SHP77 treated with DMSO at 0.1 percent for 48 hours (cell line): Measurements from ENCODE around the gene KHK.

Source experiments
- DNase-seq: peaks from one replicate; lab custom pipeline; 2025; lab: John Stamatoyannopoulos, UW

The KHK gene

GRCh38 chr2:27082773-27083409 lies 3.7 kb upstream of the KHK start:
- no peak for DNase-seq

- DNase-seq, result no peak
Observed at GRCh38 chr2:27083410-27084296, 2.9 kb upstream of the KHK start.

DNA sequence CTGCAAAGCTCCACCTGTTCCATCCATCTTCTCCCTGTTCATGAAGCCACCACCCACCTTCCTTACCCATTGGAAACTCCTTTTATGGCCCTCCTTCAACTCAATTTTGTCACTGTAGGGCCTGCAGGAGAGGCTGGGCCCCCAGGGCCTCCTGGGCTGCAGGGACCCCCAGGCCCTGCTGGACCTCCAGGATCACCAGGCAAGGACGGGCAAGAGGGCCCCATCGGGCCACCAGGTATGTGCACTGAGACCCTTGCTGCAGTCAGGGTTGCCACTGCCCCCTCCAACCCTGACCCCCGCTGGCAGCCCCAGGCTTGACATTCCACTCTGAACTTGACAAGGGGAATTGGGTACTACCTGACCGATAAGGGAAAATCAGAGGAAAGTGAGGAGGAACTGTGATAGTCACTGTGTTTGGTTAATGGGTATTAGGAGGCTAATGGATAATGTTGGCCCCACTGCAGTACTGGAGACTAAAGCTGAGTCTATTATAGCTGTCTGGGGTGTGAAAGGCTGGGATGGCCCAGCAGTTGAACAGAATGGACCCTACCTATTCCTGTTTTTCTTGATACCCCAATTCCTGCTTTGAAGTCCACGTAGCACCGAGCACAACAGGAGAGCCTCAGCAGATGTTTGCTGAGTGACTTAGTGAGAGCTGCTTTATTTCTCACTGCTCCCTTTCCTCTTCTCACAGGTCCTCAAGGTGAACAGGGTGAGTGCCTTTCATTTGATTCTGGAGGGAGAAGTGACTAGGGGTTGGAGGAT lies 2.1 kb upstream of the KHK start:
- no peak for DNase-seq

- DNase-seq, result no peak
Observed at GRCh38 chr2:27085062-27085672, 1.4 kb upstream of the KHK start.

GRCh38 chr2:27085673-27086089 lies 891 bp upstream of the KHK start:
- DNase-seq, result peak; percentile 34

GRCh38 chr2:27086090-27086723 lies 365 bp upstream of the KHK start:
- peak; percentile 58 for DNase-seq

- DNase-seq, result no peak
Observed at GRCh38 chr2:27087823-27088410, 1.3 kb downstream of the KHK start.

DNA sequence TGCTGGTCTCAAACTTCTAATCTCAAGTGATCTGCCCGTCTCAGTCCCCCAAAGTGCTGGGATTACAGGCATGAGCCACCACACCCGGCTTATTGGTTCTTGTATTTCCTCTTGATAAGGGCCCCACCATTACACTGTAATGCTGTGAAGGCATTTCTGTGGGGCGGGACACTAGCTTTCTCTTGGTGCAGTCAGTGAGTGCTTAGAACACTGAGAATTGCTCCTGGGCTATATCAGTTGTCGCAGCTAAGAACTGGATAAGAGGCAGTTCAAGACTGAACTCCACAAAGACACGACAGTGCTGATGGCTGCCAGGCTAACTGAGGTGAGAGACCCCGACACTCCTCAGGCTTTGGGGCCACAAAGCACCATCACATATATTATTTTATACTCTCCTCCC lies 2.1 kb downstream of the KHK start:
- no peak for DNase-seq

- no peak for DNase-seq
Observed at GRCh38 chr2:27089111-27089954, 2.8 kb downstream of the KHK start.

- DNase-seq, result no peak
Observed at GRCh38 chr2:27091746-27092695, 5.4 kb downstream of the KHK start.

DNA sequence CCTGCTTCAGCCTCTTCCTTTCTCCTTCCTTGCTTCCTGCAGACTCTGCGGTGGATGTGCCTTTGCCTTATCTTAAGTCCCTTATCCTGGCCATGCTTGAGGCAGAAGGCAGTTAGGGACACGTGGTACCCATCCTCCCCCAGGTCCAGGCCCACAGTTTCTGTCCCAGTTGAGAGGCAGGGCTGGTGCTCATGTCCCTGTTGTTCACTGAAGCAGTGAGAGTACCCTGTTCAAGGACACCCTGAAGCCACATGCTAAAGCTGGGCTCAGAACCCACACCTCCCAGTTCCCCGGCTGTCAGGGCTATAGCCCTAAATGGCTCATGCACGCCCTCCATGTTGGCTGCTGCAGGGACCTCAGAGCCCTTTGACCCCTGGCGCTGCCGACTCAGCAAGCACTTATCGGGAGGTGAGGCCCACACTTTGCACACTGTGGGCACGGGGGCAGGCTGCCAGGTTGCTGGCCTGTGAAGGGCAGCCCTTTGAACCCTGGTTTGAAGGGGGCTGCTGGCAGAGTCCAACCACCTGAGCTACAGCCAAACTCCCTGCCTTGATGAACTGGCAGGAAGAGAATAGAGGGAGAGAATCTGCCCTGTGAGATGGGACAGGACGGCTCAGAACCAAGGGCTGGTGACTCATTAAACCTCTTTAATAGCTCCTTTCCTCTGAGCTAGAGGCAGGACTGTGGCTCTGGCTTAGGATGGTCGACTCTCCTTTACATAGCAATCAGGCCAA lies 6.3 kb downstream of the KHK start:
- no peak for DNase-seq

- DNase-seq, result no peak
Observed at GRCh38 chr2:27093430-27094352, 7.1 kb downstream of the KHK start.

- DNase-seq, result no peak
Observed at GRCh38 chr2:27094353-27094984, 7.9 kb downstream of the KHK start.

- DNase-seq, result no peak
Observed at GRCh38 chr2:27095427-27095744, 8.8 kb downstream of the KHK start.

- peak; percentile 4 for DNase-seq
Observed at GRCh38 chr2:27095745-27096651, 9.4 kb downstream of the KHK start.

DNA sequence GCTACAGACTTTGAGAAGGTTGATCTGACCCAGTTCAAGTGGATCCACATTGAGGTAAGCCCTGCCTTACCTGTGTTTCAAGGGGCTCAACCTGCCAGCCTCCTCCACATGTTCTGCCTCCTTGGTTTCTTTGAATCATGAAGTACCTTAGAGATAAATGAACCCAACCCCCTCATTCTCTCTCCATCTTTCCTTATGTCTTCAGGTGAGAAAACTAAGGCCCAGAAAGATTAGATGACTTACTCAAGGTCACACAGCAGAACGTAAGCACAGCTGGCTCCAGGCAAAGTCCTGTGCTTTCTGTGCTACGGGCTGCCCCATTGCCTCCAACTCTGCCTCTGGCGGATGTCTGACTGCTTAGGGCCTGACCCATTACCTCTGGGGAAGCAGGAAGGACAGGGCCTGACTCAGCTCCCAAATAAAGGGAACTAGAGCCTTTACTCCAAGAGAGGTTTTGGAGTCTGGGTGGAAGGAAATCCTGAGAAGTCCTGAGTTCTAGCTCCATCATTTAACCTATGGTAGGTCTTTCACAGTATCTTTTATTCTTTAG lies 10.3 kb downstream of the KHK start:
- DNase-seq, result no peak
